NCI-H526 (cell line): ENCODE measurements around the gene SGCA.

Experiments used
- DNase-seq, 2 experiments: peaks; one replicate each; lab custom pipeline; 2025; lab: John Stamatoyannopoulos, UW

SGCA gene

GRCh38 chr17:50165867-50166517 is at the start of gene SGCA:
TSS of gene SGCA (plus strand) at chr17:50166005. CDS start at chr17:50166041, 36 bp downstream.
- DNase-seq: no peak

GRCh38 chr17:50117202-50118051 is 48.4 kb upstream of the SGCA start:
- DNase-seq: peak in 1 of 2 experiments; percentile 87

- no peak for DNase-seq
These were observed 47.6 kb upstream of the SGCA start for GRCh38 chr17:50118076-50118827.

- DNase-seq: no peak
These were observed 47.0 kb upstream of the SGCA start for GRCh38 chr17:50118828-50119218.

GRCh38 chr17:50120475-50121253 is 45.1 kb upstream of the SGCA start:
- DNase-seq: no peak

GRCh38 chr17:50122945-50123344 is 42.9 kb upstream of the SGCA start:
- DNase-seq: no peak

GRCh38 chr17:50123649-50124349 is 42.0 kb upstream of the SGCA start:
- DNase-seq: peak in 1 of 2 experiments; percentile 61

GRCh38 chr17:50125420-50125997 is 40.3 kb upstream of the SGCA start:
- DNase-seq: no peak

GRCh38 chr17:50127697-50128361 is 38.0 kb upstream of the SGCA start:
- DNase-seq: no peak

GRCh38 chr17:50128441-50129352 is 37.1 kb upstream of the SGCA start:
- peak in 1 of 2 experiments; percentile 55 for DNase-seq

GRCh38 chr17:50129353-50129727 is 36.5 kb upstream of the SGCA start:
- no peak for DNase-seq

GRCh38 chr17:50129728-50130558 is 35.9 kb upstream of the SGCA start, which contains the start of gene SAMD14:
TSS of gene SAMD14 (minus strand) at chr17:50130160. CDS start at chr17:50124959, 5,201 bp downstream.
- peak in 1 of 2 experiments; percentile 70 for DNase-seq

GRCh38 chr17:50130559-50131305 is 35.1 kb upstream of the SGCA start:
- no peak for DNase-seq

- no peak for DNase-seq
These were observed 33.6 kb upstream of the SGCA start for GRCh38 chr17:50132104-50132794.

- DNase-seq: no peak
These were observed 32.6 kb upstream of the SGCA start for GRCh38 chr17:50133028-50133768.

GRCh38 chr17:50133769-50134099 is 32.1 kb upstream of the SGCA start:
- DNase-seq: no peak
